NCI-H2227 (cell line): ENCODE data around the gene MLLT3.

ENCODE experiments used
- DNase-seq: peaks from one replicate; lab custom pipeline; 2025; ENCODE audit not compliant: unreplicated experiment; lab: John Stamatoyannopoulos, UW

Gene MLLT3

DNA sequence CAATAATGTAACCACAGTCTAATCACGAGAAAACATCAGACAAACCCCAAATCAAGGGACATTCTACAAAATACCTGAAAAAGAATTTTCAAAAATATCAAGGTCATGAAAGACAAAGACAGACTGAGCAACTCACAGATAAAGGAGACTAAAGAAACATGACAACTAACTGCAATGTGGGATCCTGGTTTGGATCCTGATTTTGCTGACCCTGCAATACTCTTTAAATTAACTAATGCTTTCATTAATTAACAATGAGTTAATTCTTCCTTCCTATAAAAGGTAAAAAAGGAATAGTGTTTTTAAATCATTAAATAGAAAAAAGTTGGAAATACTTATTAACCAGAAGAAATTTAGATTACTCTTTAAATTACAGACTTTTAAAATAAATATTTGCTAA is 103.6 kb downstream of the MLLT3 start:
- DNase-seq: no peak

DNA sequence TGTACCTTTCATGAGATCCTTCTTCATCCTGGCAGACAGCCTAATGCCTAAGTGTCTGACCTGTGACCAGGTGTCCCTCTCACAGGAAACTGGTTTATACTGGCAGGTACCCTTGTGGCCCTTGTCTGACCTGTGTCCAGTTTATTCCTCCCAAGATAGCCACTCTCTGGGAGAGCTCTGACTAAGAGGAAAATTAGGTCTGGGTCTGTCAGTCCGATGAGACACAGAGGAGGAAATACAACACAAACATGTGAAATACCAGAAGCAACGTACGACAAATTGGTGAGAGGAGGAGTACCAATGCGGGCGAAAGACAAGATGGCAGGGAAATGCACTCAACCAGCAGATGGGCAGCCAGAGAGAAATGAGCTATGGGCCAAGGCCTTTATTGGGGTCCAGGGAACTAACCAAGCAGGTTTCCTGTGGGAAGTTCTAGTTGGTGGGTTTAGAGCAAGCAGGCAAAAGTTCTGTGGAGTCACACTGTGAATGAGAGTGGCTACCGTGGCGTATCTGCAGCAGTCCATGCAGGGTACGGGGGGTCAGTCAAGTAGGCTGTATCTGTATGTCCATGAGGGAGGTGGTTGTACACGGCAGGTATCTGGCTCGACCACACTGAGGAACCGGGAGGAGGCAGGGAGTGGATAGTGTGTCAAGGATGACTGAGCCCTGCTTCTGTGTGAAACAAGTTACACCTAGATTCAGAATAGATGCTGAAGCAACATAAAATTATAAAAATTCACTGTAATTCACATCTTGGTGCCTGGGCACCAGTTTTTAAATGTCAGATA is 109.0 kb downstream of the MLLT3 start:
- DNase-seq: no peak

DNA sequence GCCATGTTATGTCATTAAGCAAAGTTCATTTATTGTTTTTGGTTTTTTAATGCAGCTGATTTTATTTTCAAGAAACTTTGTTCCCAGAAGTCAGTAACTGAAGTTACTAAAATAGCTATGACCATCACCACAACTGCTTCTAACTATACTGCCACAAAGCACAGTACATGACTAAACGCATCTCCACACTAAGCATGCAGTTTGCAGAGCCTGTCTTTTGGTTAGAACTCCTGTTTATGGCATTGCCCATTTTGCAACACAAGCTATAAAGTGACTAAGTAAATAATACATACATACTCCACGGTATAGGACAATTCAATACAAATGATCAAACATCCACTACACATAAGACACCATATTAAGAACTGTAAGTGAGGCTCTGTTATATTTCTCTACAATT is 109.7 kb downstream of the MLLT3 start:
- DNase-seq: no peak

DNA sequence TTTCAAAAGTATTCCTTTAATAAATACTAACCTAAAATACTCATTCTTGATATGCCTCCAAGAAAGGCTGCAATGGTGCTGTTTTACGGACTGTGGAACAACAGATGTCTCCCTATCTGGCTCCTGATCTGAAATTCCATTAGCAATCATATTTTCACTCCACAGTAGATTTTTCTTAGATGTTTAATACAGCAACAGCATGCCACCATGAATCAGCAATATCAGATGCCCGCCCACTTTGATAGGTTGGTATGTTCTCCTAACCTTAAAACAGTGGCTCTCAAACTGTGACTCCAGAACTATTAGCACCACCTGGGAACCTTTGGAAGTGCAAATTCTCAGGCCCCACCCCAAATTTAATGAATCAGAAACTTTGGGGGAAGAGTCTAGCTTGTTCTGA is 110.2 kb downstream of the MLLT3 start:
- no peak for DNase-seq

DNA sequence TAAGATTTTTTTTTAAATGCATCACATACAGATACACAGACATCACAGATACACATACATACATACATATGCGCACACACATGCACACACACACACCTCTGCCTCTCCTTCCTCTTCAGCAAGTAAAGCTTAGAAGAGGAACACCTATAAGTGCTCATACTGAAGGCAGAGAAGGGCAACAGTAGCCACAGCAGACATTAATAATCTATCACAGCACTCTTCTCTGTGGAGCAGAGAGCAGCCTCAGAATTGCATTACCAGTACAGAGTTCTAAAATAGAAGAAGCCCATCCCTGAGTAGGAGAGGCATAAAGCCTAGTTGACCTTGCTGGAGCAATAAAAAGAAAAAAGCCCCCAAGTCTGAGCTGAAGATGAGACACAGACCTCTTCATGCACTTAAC is 110.6 kb downstream of the MLLT3 start:
- DNase-seq: no peak

DNA sequence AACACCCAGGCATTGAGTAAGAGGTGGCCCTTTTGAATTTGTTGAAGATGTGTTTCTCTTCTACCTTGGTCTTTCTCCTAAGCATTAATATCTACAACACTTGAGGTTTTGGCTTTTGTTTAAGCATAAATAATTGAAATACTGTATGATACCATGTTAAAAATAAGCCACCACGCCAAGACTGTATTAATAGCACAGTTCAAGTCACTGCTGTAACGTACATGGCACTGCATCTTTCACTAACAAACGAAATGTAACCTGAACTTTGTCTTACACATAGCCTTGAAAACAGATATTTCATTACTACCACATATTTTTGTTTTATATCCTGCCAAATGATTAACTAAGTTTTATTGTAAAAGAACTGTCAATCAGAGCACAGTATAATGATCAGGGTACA is 112.8 kb downstream of the MLLT3 start:
- no peak for DNase-seq

DNA sequence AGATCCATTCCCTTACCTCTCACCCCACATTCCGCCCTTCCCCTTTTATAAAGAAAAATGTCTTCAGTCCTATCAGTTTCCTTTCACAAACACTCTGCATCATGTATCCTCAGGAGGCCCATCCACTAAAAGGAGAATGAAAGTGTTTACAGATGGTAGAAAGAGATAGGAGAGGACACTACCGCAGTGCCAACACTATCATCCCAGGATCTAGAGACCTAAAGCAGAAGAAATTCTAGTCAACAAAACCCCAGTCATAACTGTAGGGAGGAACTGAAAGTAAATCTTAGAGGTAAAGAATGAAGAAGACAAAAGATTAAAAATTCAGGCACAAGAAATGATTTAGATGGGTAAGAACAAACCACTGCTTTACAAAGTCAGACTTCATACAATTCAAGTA is 114.1 kb downstream of the MLLT3 start:
- DNase-seq: no peak

DNA sequence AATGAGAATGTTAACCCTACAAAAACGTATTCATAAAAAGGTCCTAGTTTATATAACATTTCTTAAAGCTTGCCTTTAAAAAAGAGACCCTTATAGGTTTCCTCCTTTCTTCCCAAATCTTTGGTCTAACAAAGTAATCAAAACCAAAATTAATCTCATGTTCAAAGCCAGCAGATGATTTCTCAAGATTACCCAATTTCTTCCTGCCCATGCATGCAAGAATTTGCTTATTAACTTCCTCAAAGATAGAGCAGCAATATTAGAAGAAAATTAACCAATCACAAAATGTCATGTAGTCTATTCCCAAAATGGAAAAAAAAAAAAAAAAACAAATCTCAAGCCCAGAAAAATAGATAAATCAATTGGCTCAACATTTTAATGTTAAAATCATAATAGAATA is 114.9 kb downstream of the MLLT3 start:
- no peak for DNase-seq

DNA sequence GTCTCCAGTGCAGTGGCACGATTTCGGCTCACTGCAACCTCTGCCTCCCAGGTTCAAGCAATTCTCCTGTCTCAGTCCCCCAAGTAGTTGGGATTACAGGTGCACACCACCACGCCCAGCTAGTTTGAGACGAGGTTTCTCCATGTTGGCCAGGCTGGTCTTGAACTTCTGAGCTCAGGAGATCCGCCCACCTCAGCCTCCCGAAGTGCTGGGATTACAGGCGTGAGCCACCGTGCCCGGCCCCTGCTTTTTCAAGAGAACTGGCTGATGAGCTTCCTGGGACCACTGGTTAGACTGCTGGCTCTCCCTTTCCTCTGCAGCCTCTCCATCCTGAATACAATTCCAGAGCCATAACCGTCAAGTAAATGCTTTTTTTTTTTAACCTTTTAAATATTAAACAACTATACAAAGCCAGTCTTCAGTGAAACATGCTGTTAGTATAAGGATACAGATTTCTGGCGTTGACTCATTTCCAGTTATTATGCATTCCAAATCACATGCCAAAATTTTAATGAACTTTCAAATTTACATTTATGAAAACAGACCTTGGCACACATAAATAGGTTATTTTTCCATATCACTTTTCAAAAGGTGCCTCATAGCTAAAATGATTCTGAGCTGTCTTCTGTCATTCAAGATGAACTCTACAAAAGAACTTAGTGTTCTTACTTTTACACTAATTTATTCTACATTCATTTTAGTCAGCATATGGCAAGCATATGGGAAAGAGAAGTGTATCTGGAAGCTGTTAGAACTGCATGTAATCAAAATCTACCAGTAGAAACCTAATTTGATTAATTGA is 116.0 kb downstream of the MLLT3 start:
- DNase-seq: no peak

DNA sequence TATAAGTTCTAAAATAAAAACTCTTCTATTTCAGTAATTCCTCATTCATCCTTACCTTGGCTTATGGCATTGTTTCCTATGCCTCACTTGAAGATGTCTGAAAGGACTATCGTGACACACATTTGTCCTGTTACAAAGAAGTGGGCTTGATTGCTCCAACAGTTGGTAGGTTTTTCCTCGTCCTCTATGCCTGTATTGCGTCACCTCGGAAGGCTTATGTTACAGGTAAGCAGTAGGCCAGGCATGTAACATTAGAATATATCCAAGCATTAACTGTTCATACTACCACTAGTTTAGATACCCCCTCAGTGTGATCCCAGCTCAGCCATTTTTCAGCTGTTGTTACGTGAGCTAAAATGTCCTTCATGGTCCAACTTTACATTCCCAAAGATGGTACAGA is 116.7 kb downstream of the MLLT3 start:
- no peak for DNase-seq

DNA sequence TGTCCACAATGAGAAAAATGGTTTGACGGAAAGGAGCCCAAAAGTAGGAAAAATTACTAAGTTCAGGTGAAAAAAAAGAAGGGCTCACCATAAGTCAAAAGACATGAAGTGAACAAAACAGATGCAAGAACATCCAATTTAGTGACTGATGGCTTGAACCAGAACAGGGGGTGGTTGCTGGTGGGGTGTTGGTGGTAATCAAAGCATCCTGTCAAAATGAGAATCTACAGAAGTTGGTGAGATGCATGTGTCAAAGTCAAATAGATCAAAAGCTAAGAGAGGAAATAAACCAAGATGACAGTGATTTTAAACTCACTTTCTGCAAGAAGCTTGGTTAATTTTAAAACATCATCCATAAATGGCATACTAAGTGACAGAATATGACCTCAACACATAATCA is 117.4 kb downstream of the MLLT3 start:
- DNase-seq: no peak

DNA sequence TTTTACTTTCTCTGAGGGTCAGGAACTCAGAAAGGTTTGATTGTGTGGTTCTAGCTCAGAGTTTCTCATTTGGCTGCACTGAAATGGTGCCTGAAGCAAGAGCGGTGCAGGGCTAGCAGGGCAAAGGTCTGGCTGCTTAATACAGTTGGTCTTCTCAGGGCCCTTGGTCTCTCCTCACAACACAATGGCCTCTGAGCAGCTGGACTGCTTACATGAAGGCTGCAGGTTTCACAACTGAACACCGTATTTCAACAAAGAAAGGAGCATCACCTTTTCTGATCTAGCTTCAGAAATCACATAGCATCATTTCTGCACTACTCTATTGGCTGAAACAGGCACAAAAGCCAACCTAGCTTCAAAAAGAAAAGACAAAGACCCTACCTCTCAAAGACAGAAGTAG is 122.2 kb downstream of the MLLT3 start:
- DNase-seq: no peak

DNA sequence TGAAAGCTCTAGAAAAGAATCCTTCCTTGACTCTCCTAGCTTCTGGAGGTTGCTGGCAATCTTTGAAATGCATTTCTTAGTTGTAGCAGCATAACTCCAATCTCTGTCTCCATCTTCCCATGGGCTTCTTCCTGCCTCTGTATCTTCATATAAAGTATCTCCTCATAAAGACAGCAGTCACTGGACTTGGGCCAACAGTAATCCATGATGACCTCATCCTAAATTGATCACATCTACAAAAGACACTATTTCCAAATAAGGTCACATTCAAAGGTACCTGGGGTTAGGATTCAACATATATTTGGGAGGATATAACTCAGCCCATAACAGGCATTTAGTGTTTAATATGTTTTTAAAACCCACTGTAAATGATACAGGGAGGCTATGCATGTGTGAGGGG is 123.3 kb downstream of the MLLT3 start:
- no peak for DNase-seq

DNA sequence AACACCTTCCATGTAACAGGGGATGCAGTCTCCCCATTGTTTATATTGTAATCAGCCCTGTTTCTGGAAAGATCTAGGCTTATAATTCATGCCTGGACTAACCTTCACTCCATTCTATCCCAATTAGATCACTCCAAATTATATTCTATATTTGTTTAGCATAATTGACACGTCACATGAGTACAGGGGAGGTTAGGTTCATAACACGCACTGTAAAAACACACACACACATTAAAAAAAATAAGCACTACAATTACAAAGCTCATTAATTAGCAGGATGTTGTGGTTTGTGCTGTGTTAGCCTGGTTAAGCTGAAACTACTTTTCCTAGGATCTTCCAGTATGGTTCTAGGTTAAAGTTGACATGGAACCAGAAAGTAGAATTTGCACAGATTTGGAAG is 126.0 kb downstream of the MLLT3 start:
- DNase-seq: no peak

DNA sequence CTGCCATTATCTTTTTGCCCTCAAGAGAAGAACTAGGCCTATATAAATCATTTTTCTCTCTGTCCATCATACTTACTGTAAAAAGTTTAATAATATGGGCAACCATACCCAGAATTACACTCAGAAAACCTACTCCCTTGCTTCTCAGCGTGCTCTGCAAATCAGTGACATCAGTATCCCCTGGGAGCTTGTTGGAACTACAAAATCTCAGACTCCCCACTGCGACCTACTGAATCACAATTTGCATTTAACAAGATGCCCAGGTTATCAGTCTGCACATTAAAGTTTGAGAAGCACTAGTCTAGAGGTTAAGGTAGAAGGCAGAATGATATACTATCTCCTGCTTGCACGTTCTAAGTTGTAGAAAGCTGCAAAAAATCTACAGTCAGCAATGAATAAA is 127.2 kb downstream of the MLLT3 start:
- no peak for DNase-seq

DNA sequence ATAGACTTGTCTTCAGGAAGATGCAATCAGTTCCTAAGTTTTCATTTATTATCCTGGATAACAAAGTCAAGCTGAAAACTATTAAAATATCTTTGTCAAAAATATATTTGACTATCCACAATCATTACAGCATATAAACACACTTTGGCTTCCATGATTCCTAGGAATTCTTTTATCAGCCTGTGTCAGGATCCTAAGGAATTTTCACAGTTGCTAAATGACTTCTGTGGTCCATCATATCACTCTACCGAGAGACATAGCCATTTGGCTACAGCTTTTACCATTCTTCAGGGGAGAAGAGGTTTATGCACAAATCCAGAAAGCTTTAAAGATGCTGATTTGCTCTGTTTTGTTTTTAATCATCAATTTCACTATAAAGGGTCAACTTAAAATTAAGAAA is 128.3 kb downstream of the MLLT3 start:
- DNase-seq: no peak

DNA sequence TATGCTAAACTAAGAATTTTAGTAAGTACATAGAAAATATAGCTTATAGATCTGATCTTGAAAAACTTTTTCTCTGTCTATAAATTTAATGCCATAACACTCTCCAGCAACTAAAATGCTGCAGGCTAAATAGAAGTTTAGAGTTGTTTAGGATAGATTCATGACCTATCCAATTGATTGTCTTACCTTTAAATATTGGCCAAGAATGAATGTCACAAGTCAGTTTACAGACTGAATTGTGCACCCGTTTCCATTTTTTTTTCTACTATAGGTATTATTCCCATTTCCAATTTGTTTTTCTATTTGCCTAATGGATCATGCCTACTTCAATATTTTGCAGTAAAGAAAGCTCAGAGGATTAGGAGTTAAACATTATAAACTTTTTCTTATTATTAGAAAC is 129.5 kb downstream of the MLLT3 start:
- no peak for DNase-seq

DNA sequence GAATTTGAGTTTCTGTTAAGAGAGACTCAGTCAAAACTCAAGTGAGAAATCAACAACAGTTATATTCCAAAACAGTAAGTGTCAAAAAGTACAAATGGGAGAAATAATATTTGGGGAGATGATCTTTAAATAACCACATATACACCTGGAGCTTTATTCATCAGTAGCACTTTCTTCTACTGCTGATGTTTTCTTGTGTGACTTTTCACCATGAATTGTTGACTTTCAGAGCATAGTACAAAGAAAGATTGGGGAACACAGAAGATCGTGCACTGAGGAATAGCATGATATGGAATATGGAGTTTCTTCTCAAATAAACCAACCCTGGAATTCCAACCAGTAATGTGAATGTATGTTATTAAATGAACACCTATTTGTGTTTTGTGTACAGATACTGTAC is 130.7 kb downstream of the MLLT3 start:
- no peak for DNase-seq

DNA sequence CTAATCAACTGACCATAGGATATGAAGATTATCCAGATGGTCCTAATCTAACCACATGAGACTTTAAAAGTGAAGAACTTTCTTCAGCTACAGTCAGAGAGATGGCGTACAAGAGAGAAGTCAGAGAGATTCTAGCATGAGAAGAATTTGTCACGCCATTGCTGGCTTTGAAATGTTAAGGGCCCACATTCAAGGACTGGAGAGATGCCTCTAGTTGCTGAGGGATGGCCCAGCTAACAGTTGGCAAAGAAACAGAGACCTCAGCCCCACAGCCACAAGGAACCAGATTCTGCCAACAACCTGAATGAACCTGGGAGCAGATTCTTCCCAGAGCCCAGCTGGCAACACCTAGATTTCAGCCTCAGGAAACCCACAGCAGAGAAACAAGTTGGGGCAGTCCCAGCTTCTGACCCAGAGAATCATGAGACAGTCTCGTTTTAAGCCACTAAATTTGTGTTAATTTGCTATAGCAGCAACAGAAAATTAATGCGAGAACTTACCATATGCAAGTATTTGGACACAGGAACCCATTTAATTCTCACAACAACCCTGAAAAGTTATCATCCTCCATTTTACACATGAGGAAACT is 132.0 kb downstream of the MLLT3 start:
- no peak for DNase-seq

DNA sequence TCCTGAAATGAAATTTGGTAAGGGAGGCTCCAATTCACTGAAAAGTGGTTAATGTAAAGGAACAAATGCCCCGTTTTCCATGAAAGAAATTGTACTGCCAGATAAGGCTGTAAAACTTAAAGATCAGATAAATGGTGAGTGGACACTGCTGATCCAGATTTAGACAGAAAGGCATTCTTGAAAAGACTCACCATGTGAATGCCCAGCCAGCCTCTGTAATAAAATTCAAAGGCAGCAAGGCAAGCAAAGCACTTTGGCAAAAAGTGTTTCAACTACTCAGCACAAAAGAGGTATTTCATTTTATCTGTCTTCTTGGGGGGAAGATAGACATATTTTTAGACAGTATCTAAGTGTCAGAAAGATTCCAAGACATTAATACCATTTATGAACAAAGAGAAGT is 133.6 kb downstream of the MLLT3 start:
- DNase-seq: no peak

DNA sequence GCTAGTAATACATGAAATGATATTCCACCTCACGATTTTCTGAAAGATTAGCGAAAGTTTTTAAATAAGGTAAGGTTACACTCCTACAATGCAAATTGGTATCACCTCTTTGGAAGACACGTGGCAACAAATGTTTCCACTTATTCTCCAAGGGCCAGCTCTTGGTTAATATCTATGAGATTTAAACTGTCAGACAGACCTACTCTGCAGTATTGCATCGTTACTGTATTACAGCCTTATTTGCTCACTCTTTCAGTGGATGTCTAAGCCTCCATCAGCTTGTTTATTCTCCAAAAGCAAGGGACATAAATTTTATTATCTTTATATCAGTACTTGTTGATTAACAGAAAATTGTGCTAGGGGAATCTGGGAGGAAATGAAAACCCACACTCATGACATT is 135.7 kb downstream of the MLLT3 start:
- DNase-seq: no peak

DNA sequence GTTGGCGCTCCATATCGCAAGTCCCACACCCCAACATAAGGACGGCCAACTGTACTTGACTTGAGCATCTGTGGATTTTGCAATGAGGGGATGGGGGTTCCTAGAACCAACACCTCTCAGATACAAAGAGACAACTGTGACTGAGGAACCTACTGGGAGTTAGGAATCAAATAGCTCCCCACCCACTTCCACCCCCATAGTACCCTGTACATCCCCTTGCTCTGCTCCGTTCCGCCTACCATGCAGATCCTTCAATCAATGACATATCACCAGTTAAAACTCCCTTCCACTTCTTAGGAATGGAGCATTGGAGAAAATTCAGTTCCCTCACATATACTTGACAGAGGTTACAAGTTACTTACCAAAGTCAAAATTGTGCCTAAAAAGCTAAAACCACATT is 140.9 kb downstream of the MLLT3 start:
- DNase-seq: no peak
